Measurements from ENCODE around the gene IFNL3. TPM values are rescaled to one million over a fixed set of nuclear protein-coding genes. Genes with fewer than 3 reads are reported as not detected.

IFNL3 gene
- polyA plus RNA-seq, 1 donor (not counting 4 experiments of a cell fraction or from before 2014, with no cell fraction given): not detected

- H3K9ac ChIP-seq (ENCODE audit: control insufficient read depth, extremely low read depth, insufficient read depth, low read length): no peak overlapping the region
- H3K36me3 ChIP-seq (ENCODE audit: control insufficient read depth in 2 of 2, extremely low read depth in 1 of 2, insufficient read depth in 2 of 2, low read length in 2 of 2): no peaks in the 10 kb centered on the region
- H4K20me1 ChIP-seq (ENCODE audit: control insufficient read depth, extremely low read depth, insufficient read depth, low read length): no peaks in the 10 kb centered on the region
- no peaks in the 10 kb centered on the region for H3K9me1 ChIP-seq (ENCODE audit: control insufficient read depth, extremely low read depth, insufficient read depth, low read length)
- no peak for FAIRE-seq
- peaks cover 38% of the 10 kb centered on the region for H3K27me3 ChIP-seq (ENCODE audit: control insufficient read depth, extremely low read depth, insufficient read depth, low read length)
- no peak overlapping the region for H2AFZ ChIP-seq (ENCODE audit: control insufficient read depth, low read length)
- no peaks in the 10 kb centered on the region for H3K79me2 ChIP-seq (ENCODE audit: control insufficient read depth, insufficient read depth, low read length)
- dilution Hi-C loops (cut with MboI; ENCODE audit: extremely low pct_ligation_motif_present, low sequenced_read_pairs): no loop called here
- TF ChIP-seq EZH2 (IDR thresholded peaks at IDR 0.05; ENCODE audit: low read length): no peak
- TF ChIP-seq, protein P1, sequence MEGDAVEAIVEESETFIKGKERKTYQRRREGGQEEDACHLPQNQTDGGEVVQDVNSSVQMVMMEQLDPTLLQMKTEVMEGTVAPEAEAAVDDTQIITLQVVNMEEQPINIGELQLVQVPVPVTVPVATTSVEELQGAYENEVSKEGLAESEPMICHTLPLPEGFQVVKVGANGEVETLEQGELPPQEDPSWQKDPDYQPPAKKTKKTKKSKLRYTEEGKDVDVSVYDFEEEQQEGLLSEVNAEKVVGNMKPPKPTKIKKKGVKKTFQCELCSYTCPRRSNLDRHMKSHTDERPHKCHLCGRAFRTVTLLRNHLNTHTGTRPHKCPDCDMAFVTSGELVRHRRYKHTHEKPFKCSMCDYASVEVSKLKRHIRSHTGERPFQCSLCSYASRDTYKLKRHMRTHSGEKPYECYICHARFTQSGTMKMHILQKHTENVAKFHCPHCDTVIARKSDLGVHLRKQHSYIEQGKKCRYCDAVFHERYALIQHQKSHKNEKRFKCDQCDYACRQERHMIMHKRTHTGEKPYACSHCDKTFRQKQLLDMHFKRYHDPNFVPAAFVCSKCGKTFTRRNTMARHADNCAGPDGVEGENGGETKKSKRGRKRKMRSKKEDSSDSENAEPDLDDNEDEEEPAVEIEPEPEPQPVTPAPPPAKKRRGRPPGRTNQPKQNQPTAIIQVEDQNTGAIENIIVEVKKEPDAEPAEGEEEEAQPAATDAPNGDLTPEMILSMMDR (optimal IDR thresholded peaks at IDR 0.05 in 1 of 3, IDR thresholded peaks at IDR 0.05 in 1 of 3, conservative IDR thresholded peaks at IDR 0.05 in 1 of 3; ENCODE audit: extremely low read depth in 1 of 3, insufficient read depth in 2 of 3, low read length in 3 of 3): peak; percentile 6 to 30 (median 9)
- no peak overlapping the region for H3K27ac ChIP-seq (ENCODE audit: control insufficient read depth, insufficient read depth, low read length)
- no peak overlapping the region for H3K4me3 ChIP-seq (ENCODE audit: control insufficient read depth in 2 of 3, extremely low read depth in 1 of 3, insufficient read depth in 2 of 3, low read depth in 1 of 3, low read length in 3 of 3)
- H3K4me2 ChIP-seq (ENCODE audit: control insufficient read depth, extremely low read depth, insufficient read depth, low read depth, low read length): peak overlapping the region; percentile 37
- no peaks in the 10 kb centered on the region for H3K9me3 ChIP-seq (ENCODE audit: control insufficient read depth, low read depth, low read length)
- DNase-seq (ENCODE audit: low read depth, low spot score): no peak
- H3K4me1 ChIP-seq (ENCODE audit: control insufficient read depth, extremely low read depth, insufficient read depth, low read length): peaks cover 22% of the 10 kb centered on the region
These were observed 47.0 kb downstream of the IFNL3 start for GRCh38 chr19:39197808-39198207.

GRCh38 chr19:39196860-39197562 is 47.8 kb downstream of the IFNL3 start, which contains the start of gene NCCRP1:
TSS of gene NCCRP1 (plus strand) at chr19:39196964. CDS start at chr19:39196983, 19 bp downstream.
- peak within 1 kb of the TSS; percentile 37 for H3K4me2 ChIP-seq (ENCODE audit: control insufficient read depth, extremely low read depth, insufficient read depth, low read depth, low read length)
- peaks cover 23% of the 10 kb centered on the region for H3K4me1 ChIP-seq (ENCODE audit: control insufficient read depth, extremely low read depth, insufficient read depth, low read length)
- no peaks in the 10 kb centered on the region for H3K9me3 ChIP-seq (ENCODE audit: control insufficient read depth, low read depth, low read length)
- H3K27me3 ChIP-seq (ENCODE audit: control insufficient read depth, extremely low read depth, insufficient read depth, low read length): peaks cover 33% of the 10 kb centered on the region
- H3K9me1 ChIP-seq (ENCODE audit: control insufficient read depth, extremely low read depth, insufficient read depth, low read length): no peaks in the 10 kb centered on the region
- no peak within 1 kb of the TSS for H3K9ac ChIP-seq (ENCODE audit: control insufficient read depth, extremely low read depth, insufficient read depth, low read length)
- H4K20me1 ChIP-seq (ENCODE audit: control insufficient read depth, extremely low read depth, insufficient read depth, low read length): no peaks in the 10 kb centered on the region
- no peak within 1 kb of the TSS for H3K27ac ChIP-seq (ENCODE audit: control insufficient read depth, insufficient read depth, low read length)
- H3K36me3 ChIP-seq (ENCODE audit: control insufficient read depth in 2 of 2, extremely low read depth in 1 of 2, insufficient read depth in 2 of 2, low read length in 2 of 2): no peaks in the 10 kb centered on the region
- H3K79me2 ChIP-seq (ENCODE audit: control insufficient read depth, insufficient read depth, low read length): no peaks in the 10 kb centered on the region
- TF ChIP-seq EZH2 (IDR thresholded peaks at IDR 0.05; ENCODE audit: low read length): peak; percentile 37
- TF ChIP-seq, protein P1 (optimal IDR thresholded peaks at IDR 0.05 in 1 of 3, IDR thresholded peaks at IDR 0.05 in 1 of 3, conservative IDR thresholded peaks at IDR 0.05 in 1 of 3; ENCODE audit: extremely low read depth in 1 of 3, insufficient read depth in 2 of 3, low read length in 3 of 3): no peak
- FAIRE-seq (no peak), DNase-seq (ENCODE audit: low read depth, low spot score) (no peak)
- H2AFZ ChIP-seq (ENCODE audit: control insufficient read depth, low read length): peak within 1 kb of the TSS; percentile 10
- dilution Hi-C loops (cut with MboI; ENCODE audit: extremely low pct_ligation_motif_present, low sequenced_read_pairs): no loop called here
- peak within 1 kb of the TSS in 1 of 3 experiments; percentile 12 for H3K4me3 ChIP-seq (ENCODE audit: control insufficient read depth in 2 of 3, extremely low read depth in 1 of 3, insufficient read depth in 2 of 3, low read depth in 1 of 3, low read length in 3 of 3)

Measured in keratinocyte (primary cell).